ENCODE results near the gene CNKSR3.

Gene CNKSR3

GRCh38 chr6:154473324-154473723, 37.2 kb downstream of the CNKSR3 start:
- no peak for DNase-seq (ENCODE audit: low read depth)
- TF ChIP-seq CTCF (conservative IDR thresholded peaks at IDR 0.05; ENCODE audit: low read length) = no peak
- no peak overlapping the region for H3K4me3 ChIP-seq (ENCODE audit: low read length)

- no peak overlapping the region for H3K4me3 ChIP-seq (ENCODE audit: low read length)
- DNase-seq (ENCODE audit: low read depth) = no peak
- no peak for TF ChIP-seq CTCF (conservative IDR thresholded peaks at IDR 0.05; ENCODE audit: low read length)
These were observed 38.7 kb downstream of the CNKSR3 start for GRCh38 chr6:154471609-154472362.

GRCh38 chr6:154469306-154469935, 41.1 kb downstream of the CNKSR3 start:
- TF ChIP-seq CTCF (conservative IDR thresholded peaks at IDR 0.05; ENCODE audit: low read length) = no peak
- H3K4me3 ChIP-seq (ENCODE audit: low read length) = no peak overlapping the region
- DNase-seq (ENCODE audit: low read depth) = no peak

- DNase-seq (ENCODE audit: low read depth) = no peak
- H3K4me3 ChIP-seq (ENCODE audit: low read length) = no peak overlapping the region
- no peak for TF ChIP-seq CTCF (conservative IDR thresholded peaks at IDR 0.05; ENCODE audit: low read length)
These were observed 41.7 kb downstream of the CNKSR3 start for GRCh38 chr6:154468760-154469159.

GRCh38 chr6:154466971-154467679, 43.4 kb downstream of the CNKSR3 start:
- DNase-seq (ENCODE audit: low read depth) = no peak
- no peak for TF ChIP-seq CTCF (conservative IDR thresholded peaks at IDR 0.05; ENCODE audit: low read length)

GRCh38 chr6:154466139-154466538, 44.3 kb downstream of the CNKSR3 start:
- H3K4me3 ChIP-seq (ENCODE audit: low read length) = no peak overlapping the region
- no peak for TF ChIP-seq CTCF (conservative IDR thresholded peaks at IDR 0.05; ENCODE audit: low read length)
- no peak for DNase-seq (ENCODE audit: low read depth)

More at GRCh38 chr6:154466971-154467679, 43.4 kb downstream of the CNKSR3 start:
- no peak overlapping the region for H3K4me3 ChIP-seq (ENCODE audit: low read length)

All from AG10803 (cell line).